ENCODE measurements around the gene ZNF302. TPM values are rescaled to one million over a fixed set of nuclear protein-coding genes. Genes with fewer than 3 reads are reported as not detected.
A peak's percentile ranks its signal among the peaks of the same experiment; 100 is the strongest.

The ZNF302 gene
- total RNA-seq, 1 experiment from 2014 or later, result 4.3 TPM

DNA sequence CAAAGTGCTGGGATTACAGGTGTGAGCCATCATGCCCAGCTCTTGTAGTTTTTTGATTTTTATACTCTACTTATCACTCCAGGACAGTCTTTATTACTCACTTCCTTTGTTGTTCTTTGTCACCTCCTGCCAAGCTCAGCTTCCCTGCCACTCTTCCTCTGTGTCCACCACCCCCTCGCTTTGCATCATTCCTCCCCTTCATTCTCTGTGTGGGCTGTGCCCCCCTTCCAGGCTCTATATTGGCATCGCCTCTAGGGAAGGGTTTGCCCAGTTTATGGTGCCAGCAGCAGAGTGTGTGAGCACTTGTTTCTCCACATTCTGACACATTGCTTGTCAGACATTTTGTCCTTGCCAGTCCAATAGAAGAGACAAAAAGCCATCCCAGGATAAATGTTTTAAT lies 15.1 kb downstream of the ZNF302 start:
- Histone ChIP-seq H3K27me3 (no peaks in the 10 kb centered on the region), H3K36me3 (no peaks in the 10 kb centered on the region), H3K4me3 (no peak overlapping the region), H3K9me3 (no peaks in the 10 kb centered on the region)
- DNase-seq, result peak; percentile 61

DNA sequence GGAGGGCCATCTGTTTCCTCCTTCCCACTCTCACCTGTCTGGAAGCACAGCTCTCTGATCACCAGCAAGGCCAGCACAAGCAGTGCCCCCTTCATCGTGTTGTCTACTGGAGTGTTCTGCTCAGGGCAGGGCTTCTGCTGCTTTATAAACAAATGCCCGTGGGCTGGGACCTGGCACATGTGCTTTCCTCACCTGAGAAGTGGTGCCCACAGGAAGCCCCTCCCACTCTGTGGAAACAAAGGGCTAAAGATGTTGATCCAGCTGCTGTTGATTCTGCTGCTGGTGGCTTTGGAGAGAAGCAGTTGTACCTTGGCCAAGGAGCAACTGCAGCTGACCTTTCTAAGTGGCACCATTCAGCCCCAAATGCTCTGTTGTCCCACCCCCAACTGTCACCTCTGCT lies 30.2 kb downstream of the ZNF302 start:
- H3K9me3 ChIP-seq, result peaks cover 4% of the 10 kb centered on the region
- H3K4me3 ChIP-seq, result no peak overlapping the region
- no peaks in the 10 kb centered on the region for H3K27me3 ChIP-seq
- DNase-seq, result no peak
- H3K36me3 ChIP-seq, result no peaks in the 10 kb centered on the region

DNA sequence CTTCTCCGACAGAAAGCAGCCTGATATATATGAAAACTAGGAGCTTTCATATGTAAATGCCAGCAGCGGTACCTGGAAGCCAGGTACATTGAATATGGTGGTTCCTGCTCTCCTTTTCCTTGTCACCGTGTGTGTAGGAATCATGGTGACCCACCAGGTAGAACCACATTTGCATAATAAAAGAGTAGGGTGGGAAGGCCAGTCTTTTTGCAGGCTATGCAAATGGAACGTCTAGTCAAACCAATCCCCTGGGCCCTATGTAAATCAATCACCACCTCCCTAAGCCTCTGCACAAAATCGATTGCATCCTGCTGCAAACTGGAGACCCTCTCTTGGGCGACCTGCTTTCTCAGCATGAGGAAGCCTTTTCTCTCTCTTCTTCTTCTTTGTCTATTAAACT lies 34.4 kb downstream of the ZNF302 start:
- no peaks in the 10 kb centered on the region for H3K36me3 ChIP-seq
- DNase-seq, result no peak
- H3K27me3 ChIP-seq, result no peaks in the 10 kb centered on the region
- H3K4me3 ChIP-seq, result no peak overlapping the region
- peaks cover 13% of the 10 kb centered on the region for H3K9me3 ChIP-seq

DNA sequence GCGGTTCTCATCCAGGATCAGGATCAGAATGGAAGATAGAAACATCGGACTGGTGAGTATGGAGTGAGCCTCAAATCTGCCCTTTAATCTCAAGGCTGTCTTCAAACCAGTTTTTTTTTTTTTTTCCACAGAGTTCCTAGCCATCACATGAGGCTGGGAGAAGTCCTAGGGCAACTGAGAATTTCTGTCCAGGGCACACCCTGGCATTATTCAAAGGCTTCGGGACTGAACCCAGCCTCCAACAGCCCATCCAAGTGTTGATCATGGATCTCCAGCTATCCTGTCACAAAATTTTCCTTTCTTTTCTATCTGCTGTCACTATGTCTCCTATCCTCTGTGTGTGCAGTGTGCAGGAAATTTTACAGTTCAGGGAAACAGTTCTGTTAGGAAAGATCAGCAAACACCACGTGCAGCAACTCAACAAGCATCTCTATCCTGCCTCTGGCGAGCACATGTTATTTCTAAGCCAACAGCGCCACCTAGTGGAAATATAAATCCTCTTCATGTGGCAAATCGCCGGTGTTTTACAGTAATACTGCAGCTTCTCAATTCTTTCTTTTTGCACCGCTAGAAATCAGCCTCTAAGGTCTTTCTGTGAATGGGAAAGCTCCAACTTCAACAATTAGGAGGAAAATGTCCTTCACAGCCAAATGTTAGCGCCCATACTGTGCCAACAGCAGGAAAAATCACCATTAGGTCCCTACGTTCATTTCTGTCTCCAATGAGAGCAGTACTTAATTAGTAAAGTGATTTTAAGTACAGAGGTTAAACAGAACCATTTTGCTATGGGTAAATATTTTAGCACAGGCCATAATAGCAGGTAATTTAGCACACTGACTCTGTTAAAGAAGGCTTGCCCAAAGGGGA lies 35.1 kb downstream of the ZNF302 start:
- Histone ChIP-seq H3K4me3 (no peak overlapping the region), H3K36me3 (no peaks in the 10 kb centered on the region), H3K27me3 (no peaks in the 10 kb centered on the region), H3K9me3 (peaks cover 11% of the 10 kb centered on the region)
- DNase-seq, result peak; percentile 36

DNA sequence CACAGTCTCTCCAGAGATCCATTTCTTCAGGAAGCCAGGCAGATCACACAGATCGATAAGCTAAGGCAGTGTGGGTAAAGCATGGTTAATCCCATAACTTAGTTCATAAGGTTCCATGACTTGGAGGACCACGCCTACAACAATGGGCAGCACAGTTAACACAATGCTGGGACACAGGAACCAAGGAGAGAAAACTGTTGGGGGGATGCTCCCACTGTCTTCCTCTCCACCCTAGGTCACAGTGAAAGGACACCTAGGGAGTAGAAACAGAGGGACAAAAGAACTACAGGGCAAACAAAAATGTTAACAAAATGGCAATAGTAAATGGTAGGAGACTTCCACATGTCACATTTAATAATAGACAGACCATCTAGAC lies 35.8 kb downstream of the ZNF302 start:
- Histone ChIP-seq H3K36me3 (no peaks in the 10 kb centered on the region), H3K27me3 (no peaks in the 10 kb centered on the region), H3K9me3 (peaks cover 11% of the 10 kb centered on the region), H3K4me3 (no peak overlapping the region)
- no peak for DNase-seq

DNA sequence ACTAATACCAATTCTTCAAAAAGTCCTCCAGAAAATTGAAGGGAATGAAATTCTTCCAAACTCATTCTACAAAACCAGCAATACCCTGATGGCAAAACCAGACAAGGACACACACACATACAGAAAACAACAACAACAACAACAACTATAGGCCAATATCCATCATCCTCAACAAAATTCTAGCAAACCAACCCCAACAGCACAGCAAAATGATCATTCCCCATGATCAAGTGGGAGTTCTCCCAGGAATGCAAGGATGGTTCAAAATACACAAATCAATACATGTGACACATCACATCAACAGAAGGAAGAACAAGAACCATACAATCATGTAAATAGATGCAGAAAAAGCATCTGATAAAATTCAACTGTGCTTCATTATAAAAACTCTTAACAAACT lies 37.9 kb downstream of the ZNF302 start:
- Histone ChIP-seq H3K27me3 (no peaks in the 10 kb centered on the region), H3K4me3 (no peak overlapping the region), H3K9me3 (peaks cover 11% of the 10 kb centered on the region), H3K36me3 (no peaks in the 10 kb centered on the region)
- DNase-seq, result no peak

DNA sequence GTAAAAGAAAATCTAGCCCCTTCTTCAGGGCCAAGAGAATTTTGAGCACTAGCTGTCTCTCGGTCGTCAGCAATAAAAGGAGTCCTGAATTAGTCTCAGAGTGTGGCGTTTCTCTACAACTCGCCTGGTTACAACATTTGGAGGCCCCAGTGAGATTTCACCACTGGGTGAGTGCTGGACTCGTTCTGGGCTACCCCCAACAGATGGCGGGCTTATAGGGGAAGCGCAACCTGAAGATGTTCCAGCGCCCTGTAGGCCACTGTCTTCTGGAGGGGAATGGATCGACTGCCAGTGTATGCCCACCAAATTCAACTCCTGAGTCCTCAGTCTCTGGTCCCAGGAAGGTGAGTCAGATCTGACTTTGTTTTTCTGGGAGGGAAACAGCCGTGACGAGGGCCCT lies 44.9 kb downstream of the ZNF302 start:
- Histone ChIP-seq H3K4me3 (no peak overlapping the region), H3K27me3 (no peaks in the 10 kb centered on the region; the same call in none of the 2 replicates), H3K36me3 (no peaks in the 10 kb centered on the region), H3K9me3 (no peaks in the 10 kb centered on the region; the same call in 1 of the 2 replicates)
- no peak for DNase-seq

DNA sequence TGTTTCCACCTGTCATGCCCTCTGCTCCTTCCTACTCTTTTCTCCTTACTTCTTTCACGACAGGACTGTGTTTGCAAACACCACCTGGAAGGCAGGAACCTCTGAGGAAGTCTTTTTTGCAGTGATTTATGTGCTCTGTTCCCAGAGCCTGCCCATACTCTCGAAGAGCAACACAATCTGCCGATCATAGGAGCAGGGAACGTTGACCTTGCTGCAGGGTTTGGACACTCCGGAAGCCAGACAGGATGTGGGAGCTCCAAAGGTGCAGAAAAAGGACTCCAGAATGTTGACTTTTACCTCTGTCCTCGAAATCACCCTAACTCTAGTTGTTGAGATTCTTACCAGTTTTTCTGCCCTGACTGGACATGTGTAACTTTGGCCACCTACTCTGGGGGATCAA lies 47.9 kb downstream of the ZNF302 start:
- no peaks in the 10 kb centered on the region for H3K9me3 ChIP-seq
- no peak for DNase-seq

DNA sequence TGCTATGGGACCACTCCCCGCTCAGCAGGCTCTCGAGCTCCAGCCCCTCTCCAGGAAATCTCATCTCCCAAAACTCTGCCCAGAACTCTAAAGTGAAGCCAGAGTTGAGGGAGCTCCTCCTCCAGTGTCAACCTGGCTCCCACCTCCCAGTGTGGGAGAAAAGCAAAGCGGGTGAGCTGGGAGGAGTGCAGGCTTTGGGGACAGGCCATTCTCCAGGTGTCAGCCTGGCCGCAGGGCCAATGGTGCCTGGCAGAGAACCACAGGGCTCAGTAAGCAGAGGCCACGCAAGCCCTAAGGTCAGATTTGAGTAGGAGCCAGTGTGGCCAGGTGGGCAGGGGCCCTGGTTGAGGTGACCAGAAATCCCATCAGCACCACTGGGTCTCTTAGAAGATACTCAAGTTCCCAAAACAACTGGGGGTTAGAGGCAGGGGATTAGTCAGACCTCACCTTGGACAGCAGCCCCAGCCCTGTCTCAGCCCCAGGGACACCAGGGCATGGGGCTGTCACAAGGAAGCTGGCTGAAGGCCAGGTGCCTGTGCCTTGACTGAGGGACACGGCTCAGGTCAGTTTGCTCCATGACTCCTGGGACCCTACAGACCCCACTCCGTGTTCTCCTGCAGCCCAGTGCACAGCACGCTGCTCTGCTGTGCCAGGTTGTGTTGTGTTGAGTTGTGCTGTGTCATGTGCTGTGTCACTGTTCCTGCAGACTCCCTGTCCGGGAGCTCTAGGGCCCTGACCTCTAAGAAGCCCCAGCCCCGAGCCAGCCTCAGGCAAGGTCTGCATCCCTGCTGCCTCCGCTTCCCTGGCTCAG lies 53.7 kb downstream of the ZNF302 start:
- no peak for DNase-seq

More for the DNA sequence above, 47.9 kb downstream of the ZNF302 start:
- Histone ChIP-seq H3K27me3 (peaks cover 4% of the 10 kb centered on the region), H3K36me3 (no peaks in the 10 kb centered on the region), H3K4me3 (no peak overlapping the region)

DNA sequence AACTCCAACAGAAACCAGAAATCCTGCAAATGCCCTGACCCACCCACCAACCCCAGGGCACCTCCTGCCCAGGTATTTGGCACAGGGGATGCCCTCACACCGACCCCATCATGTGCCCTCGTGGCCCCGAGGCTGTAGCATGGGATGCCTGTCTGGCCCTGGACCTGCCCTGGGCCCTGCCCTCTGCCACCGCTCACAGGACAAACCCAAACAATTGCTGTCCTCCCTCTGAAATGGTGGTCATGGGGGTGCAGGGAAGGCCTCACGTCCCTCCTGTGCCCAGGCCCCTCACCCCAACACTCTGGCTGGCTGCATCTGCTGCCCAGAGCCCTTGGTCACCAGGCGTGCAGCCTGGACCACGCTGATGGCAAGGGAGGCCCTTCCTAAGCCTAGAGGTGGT lies 54.5 kb downstream of the ZNF302 start:
- peaks cover 4% of the 10 kb centered on the region; the same call in 1 of the 2 replicates for H3K27me3 ChIP-seq
- H3K9me3 ChIP-seq, result peaks cover 3% of the 10 kb centered on the region
- peaks cover 18% of the 10 kb centered on the region for H3K36me3 ChIP-seq
- no peak for DNase-seq
- H3K4me3 ChIP-seq, result no peak overlapping the region

More for the DNA sequence above, 53.7 kb downstream of the ZNF302 start:
- Histone ChIP-seq H3K36me3 (peaks cover 12% of the 10 kb centered on the region), H3K9me3 (no peaks in the 10 kb centered on the region; the same call in 1 of the 2 replicates), H3K27me3 (peaks cover 4% of the 10 kb centered on the region; the same call in 1 of the 2 replicates), H3K4me3 (no peak overlapping the region)

DNA sequence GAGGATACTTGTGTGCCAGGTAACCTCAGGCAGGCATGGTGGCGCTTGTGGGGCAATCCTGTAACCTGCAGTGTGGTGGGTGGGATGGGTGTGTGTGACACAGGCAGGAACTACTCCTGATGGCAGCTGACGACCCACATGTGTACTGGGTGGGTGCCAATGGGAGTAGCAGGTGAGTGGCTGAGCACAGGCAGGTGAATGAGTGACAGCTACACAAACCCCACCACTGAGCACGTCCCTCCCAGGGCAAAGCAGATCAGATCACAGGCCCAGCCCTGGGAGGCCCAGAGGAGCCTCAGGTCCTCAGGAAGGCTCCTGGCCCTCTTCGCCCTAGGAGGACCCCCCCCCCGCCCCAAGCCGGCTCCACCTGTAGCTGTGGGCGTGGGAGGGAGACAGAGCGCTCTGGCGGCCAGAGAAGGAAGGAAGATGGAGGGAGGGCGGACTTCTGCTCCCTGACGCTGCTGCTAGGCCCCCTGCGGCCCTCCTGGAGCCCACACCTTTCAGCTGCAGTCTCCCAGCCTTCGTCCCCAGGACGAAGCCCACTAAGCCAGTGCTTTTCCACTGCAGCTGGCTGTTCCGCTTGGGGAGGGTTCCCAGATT lies 55.2 kb downstream of the ZNF302 start:
- Histone ChIP-seq H3K9me3 (peaks cover 3% of the 10 kb centered on the region), H3K27me3 (0 out of 2 replicates have a peak, but pooled peaks cover 4% of the 10 kb centered on the region), H3K4me3 (peak overlapping the region; percentile 85), H3K36me3 (peaks cover 25% of the 10 kb centered on the region)
- no peak for DNase-seq

DNA sequence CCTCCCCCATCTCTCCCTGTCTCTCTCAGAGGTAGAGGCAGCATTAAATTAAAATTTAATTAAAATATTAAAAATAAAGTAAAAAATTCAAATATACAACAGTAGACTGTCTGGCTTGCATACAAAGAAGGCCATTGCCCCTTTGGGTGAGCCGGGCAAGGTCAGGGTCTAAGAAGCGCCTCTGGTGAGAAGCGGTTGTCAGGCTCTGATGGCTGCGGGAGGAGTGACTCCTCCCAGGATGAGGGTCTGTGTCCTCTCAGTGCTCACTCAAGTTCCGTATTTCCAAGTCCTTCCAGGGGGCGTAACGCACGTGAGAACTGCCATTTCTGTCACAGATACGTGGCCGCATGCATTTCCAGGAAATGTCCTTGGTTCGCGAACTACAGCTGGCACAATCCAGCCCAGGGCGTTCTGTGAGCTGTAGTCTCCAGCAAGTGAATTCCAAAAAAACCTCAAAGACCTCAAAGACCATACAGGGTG lies 55.8 kb downstream of the ZNF302 start:
- peaks cover 30% of the 10 kb centered on the region for H3K36me3 ChIP-seq
- peak overlapping the region; percentile 85 for H3K4me3 ChIP-seq
- 0 out of 2 replicates have a peak, but pooled peaks cover 4% of the 10 kb centered on the region for H3K27me3 ChIP-seq
- H3K9me3 ChIP-seq, result peaks cover 3% of the 10 kb centered on the region
- no peak for DNase-seq

DNA sequence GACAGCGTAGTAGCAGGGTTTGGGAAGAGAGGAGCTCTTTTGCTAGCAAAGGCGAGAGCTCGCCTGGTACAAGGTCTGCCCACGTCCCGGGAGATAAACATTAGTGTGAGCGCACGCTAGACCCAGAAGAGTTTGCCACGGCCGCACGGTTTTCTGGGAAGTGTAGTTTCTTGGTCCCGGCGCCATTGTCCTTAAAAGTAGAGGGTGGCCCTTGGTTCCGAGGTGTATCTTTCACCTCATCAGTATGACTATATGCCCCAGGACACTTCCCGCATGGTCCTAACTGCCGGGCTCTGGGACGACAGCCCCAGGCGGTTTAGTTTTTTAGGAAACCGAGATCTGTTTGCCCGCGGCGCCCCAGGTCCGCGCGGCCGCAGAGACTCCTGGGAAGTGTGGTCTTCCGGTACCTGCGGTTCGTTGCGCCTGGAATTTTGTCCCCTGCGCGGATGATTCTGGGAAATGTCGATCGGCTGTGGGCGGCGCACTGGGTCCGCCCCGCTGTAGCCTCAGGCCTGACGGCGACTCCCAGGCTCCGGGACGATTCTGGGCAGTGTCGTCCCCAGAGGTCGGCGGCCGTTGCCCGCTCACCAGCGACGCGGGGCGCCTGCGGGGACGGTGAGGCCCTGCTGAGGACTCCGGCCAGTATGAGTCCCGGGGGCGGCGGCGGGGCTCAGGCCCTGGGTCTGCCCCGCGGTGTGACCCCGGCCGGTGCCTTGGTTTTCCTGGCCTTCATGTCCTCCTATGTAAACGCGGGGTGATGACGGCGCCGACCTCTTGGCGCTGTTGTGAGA lies 56.5 kb downstream of the ZNF302 start, which contains the start of gene ZNF181:
TSS of gene ZNF181 (plus strand) at position 498 of the 791 bp plus-strand sequence. CDS start 795 bp downstream, outside the sequence.
- peaks cover 35% of the 10 kb centered on the region for H3K36me3 ChIP-seq
- peaks cover 3% of the 10 kb centered on the region for H3K9me3 ChIP-seq
- peak within 1 kb of the TSS; percentile 85 for H3K4me3 ChIP-seq
- peak; percentile 89 for DNase-seq
- H3K27me3 ChIP-seq, result no peaks in the 10 kb centered on the region

DNA sequence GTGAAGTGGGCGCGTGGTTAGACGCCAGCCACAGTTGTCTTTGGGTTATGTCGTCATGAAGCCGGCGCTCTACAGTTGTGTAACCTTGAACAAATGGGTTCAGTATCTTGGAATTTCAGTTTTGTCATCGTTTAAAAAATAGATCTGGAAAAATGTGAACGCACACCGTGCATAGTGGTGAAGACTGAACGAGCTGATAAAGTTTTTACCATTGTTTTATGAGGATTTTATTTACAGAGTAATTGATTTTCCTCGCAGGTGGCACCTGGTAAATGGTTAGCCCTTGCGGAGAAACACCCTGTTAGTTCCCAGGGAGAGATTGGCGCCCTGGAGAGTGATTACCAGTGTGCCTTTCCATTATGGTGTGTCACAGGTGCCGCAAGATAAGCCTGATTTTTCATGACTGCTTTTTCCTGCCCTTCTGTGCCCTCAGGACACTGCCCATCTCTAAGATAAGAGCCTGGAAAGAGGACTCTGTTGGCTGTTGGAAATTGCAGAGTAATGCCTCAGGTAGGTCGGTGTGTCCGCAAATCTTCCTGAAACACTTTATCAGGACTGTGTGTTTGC lies 57.1 kb downstream of the ZNF302 start:
- Histone ChIP-seq H3K36me3 (peaks cover 42% of the 10 kb centered on the region), H3K27me3 (no peaks in the 10 kb centered on the region), H3K9me3 (peaks cover 3% of the 10 kb centered on the region), H3K4me3 (peak overlapping the region; percentile 85)
- no peak for DNase-seq
